ENCODE data around the gene GPATCH11.

GPATCH11 gene

DNA sequence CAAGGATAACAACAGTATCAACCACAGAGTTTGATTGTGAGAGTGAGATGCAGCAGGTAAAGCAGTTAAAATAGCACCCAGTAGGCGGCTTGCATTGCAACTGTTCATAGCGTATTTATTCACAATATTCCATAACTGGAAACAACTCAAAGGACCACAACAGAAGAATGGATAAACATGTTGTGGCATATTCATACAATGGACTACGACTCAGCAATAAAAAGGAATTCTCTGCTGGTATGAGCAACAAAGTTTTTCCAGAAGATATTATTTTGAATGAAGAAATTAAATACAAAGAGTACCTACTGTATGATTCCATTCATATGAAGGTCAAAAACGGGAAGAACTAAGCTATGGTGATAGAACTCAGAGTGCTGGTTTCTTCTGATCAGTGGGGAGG is 25.2 kb downstream of the GPATCH11 start:
- DNase-seq (ENCODE audit: low spot score) = no peak

DNA sequence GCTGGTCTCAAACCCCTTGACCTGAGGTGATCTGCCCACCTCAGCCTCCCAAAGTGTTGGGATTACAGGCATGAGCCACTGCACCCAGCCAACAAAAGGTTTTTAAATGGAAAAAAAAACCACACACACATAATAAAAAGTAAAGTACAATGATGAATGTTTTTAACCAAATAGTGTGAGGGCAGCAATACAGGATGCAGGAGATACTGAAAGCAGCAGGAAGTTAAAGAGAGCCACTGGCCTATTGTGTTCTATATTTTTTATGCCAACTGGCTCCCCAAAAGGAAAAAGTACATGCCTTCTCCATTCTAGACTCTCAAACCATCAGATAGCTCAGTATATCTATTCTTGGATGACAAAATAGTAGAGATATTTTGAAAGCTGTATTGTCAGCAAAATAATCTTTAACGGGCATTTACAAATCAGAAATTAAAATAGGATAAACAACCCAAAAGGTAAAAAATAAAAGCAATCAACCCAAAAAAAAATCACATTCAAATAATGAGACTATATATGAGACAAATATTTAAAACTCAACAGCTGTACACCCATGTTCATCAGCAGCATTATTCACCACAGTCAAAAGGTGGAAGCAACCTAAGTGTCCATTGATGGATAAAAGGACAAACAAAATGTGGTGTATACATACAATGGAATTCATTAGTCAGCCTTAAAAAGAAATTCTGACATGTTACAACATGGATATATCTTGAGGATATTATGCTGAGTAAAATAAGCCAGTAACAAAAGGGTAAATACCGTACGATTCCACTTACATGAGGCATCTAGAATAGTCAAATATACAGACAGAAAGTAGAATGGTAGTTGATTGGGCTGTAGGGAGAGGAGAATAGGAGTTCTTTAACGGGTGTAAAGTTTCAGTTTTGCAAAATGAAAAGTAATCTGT is 26.2 kb downstream of the GPATCH11 start:
- no peak for DNase-seq (ENCODE audit: low spot score)

DNA sequence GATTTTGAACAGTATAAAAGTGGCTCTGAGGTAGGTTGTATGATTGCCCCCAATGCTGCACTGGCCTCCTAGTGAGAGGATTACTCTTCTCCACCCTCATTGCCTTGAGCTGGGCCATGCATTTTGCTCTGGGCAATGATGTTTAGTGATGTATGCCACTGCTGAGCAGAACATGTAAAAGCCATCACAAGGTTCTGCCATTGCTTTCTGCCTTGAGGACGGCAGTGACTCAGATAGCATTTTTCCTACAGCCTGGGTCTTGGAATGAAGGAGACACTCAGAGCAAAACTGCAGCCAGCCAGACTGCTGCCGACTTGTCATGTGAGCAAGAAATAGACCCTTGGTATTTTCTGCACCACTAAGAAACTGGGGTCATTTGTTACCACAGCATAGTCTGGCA is 27.6 kb downstream of the GPATCH11 start:
- DNase-seq (ENCODE audit: low spot score) = no peak

DNA sequence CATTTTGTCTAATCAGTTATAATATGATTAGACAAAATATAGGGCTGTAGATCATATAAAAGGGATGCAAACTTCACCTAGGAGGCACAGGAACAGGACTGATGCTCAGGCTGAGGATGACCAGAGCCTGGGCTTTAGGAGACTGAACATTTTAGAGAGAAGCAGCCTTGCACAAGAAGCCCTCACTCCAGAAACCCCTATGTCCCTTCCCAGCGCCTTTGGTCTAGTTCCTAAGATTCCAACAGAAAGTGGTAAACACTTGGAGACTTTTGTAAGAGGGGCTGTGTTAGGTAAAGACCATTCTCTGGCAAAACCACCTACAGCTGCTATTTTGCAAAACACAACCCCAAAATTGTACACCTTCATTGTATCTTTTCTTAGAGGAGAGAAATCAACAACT is 33.2 kb downstream of the GPATCH11 start:
- DNase-seq (ENCODE audit: low spot score) = no peak

DNA sequence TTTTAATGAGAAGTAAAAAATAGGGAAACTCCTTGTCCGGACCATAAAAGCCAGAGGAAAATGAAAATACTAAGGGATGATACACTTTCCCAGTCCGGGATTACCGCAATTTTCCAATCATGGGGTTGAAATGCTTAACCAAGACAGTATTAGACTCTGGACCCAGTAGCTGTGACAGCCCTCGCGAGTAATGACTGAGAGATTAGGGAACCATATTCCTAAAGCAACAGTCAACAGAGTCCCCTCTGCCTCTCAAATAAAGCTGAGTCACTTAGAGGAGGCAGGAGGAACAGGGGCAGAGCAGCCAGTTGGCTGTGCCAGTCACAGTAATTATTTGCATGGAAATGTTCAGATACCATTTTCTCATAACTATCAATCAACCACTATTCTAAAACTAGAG is 34.8 kb downstream of the GPATCH11 start:
- no peak for DNase-seq (ENCODE audit: low spot score)

DNA sequence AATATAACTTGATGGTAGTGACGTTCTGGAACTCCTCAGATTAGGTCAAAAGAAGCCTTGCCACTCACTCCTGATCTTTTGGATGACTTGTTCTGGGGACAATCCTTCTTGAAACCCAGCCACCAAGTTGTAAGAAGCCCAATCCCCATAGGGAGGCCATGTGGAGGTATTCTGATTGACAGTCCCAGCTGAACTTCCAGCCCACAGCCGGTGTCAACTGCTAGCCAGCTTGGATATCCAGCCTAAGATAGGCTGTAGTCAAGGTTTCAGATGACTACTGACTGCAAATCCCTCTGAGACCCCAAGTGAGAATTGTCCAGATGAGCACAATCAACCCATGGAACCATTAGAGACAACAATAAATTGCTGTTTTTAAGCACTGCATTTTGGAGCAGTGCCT is 41.1 kb downstream of the GPATCH11 start:
- no peak for DNase-seq (ENCODE audit: low spot score)

DNA sequence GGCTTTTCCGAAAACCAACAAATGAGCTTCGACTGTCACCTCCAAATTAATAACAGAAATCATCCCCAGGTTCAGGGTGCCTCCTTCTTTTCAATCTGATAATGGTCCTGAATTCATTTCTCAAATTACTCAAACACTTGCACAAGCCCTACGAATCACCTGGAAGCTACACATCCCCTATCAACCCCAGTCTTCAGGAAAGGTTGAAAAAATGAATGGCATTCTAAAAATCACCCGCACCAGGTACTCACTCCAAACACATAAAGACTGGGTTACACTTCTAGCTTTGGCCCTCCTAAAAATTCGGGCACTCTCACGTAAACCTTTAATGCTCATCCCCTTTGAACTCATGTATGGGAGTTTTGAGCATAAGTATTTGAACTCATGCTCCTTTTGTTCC is 48.6 kb downstream of the GPATCH11 start:
- DNase-seq (ENCODE audit: low spot score) = no peak

DNA sequence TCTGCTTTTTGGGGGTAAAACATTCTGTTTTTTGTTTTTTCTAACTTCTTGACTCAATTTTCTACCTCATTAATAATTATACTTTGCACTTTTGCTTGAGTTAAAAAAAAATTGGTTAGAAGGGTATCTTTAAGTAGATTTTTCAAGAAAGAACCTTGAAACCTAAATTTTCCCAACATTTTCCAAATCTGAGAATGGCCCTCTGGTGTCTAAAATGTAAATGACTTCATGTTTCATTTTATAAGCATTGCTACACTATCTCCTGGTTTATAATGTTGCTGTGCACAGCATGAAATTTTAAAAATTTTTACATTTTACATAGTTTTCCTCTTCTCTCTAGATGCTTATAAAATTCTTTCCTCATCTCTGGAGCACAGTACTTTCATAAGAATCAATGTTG is 58.2 kb downstream of the GPATCH11 start:
- no peak for DNase-seq (ENCODE audit: low spot score)

DNA sequence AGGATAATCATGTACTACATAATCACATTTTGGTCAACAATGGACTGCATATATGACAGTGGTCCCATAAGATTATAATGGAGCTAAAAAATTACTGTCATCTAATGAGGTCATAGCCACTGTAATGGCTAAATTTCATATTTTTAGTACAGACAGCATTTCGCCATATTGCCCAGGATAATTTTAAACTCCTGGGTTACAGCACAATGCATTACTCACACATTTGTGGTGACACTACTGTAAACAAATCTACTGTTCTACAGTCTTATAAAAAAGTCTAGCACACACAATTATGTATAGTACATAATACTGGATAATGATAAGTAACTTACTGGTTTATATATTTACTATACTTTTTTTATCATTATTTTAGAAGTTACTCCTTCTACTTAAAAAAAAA is 59.7 kb downstream of the GPATCH11 start:
- no peak for DNase-seq (ENCODE audit: low spot score)

DNA sequence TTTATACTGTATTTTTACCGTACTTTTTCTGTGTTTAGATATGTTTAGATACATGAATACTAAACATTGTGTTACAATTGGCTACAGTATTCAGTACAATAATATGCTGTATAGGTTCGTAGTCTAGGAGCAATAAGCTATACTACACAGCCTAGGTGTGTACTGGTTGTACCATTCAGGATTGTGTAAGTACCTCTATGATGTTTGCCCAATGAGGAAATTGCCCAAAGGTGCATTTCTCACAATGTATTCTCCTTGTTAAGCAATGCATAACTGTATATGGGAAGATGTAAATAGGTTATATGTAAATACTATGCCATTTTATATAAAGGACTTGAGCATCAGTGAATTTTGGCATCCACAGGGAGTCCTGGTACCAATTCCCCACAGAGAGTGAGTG is 61.7 kb downstream of the GPATCH11 start:
- DNase-seq (ENCODE audit: low spot score) = no peak

DNA sequence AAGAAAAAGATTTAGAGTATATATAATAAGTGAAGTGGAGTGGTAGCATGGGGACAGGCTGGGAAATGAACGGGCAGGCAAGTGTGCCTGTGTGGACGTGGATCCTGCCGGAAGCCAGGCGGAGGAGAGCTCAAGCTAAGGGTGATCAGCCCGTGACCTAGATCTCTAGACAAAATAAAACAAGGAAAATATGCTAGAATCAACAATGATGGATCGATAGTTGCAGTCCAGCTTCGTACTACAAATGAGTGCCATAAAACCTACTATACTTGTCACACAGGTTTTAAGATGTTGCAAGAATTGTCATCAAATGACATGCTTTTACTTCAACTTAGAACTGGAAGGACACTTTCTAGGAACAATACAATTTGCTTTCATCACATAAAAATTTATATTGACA is 64.0 kb downstream of the GPATCH11 start:
- no peak for DNase-seq (ENCODE audit: low spot score)
